ENCODE data around the gene OARD1.
"Not testable (repeated sequence)": the region's sequence is repeated elsewhere in the genome, so short reads cannot be mapped to it uniquely, and the experiment has no call there.

Gene OARD1

DNA sequence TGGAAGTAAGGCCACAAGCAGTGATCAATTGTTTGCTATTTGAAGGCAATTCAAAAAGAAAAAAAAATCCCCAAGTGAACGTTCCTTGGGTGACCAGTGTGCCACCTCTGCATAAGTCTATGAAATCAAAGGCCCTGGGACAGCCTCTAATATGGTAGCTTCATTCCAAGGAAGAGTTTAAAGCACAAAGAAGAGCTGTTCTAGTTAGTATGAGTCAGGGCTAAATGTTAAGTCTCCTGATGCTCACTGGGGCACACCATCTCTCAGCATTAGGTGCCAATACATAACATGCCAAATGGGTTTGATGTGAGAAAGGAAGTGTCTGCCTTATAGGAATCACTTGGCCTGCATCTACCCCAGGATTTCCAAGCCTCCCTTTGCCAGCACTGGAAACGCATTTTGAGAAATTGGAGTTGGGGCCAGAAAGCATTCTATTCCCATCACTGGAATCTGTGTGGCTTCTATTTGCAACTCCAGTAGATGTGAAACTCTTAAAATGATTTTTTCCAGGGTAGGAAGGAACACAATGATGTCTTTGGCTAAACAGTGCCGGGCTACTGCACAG lies 46.1 kb downstream of the OARD1 start:
- no peak for DNase-seq

DNA sequence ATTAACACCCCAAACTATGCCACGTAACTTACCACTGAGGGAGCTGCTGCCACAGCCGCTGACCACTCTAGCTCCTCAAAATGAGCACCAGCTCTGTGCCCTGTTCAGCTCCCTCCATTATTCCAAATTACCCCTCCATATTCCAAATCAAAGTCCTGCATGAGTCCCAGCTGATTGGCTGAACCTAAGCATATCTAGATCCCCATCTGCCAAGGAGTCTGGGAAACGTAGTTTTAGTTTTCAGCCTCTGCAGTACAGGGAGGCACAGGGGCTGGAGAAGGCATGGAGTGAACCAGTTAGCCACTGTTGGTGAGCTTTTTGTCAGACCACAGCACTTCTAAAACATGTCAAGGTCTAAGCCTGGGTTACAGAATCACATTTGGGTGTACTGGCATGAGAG lies 49.0 kb downstream of the OARD1 start:
- DNase-seq = no peak

DNA sequence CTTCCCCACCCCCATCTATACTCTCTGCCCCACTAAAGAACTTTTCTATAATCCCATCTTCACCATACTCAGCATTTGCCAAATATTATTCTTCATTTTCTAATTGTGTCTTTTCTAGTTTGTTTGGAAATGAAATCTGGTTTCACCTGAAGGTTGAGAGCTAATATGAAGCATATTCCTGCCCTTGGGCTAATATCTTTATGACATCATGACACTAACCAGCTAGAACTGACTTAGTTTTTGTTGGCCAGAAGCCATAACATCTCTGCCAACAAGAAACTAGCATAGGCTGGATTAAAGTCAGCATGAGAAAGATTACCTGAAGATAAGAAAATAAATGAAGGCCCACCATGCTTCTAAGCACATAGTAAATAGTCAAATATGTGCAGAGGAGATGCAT lies 49.9 kb downstream of the OARD1 start:
- DNase-seq = no peak

DNA sequence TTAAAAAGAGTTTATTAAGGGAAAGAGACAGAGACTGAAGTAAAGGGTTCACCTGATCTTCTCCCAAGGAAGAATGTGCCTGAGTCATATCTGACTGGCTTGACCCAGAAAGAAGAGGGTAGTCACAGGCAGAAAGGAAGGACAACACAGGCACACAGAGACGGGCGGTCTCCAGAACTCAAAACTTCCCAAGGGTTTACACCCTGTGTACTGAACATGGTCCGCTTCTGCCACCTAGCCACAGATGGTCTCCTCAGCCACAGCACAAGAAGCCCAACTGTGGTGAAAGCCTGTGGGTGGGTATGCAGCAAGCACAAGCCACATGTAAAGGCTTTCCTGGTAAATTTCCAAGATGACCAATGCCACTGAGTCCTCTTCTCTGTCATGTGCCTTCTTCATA lies 50.3 kb downstream of the OARD1 start:
- DNase-seq = no peak

DNA sequence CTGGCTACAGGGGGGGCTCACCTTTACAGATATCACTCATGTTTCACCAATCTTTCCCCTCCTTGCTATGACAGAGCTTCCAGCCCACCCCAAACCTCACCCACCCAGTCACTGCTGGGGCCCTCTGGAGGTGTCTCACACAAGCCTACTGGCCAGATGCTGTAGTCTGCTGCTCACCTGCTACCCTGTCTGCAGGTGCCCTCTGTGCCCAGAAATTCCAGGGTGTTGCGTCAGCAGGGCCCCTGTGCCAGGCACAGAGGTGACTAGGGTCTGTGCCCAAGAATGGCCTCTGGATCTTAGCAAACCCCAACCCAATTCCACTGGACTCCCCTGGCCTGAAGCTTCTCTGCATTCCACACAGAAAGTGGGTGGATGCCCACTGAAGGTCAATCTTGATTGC lies 54.5 kb downstream of the OARD1 start:
- DNase-seq = no peak

DNA sequence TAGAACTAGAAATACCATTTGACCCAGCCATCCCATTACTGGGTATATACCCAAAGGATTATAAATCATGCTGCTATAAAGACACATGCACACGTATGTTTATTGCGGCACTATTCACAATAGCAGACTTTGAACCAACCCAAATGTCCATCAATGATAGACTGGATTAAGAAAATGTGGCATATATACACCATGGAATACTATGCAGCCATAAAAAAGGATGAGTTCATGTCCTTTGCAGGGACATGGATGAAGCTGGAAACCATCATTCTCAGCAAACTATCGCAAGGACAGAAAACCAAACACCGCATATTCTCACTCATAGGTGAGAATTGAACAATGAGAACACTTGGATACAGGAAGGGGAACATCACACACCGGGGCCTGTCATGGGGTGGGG lies 56.3 kb downstream of the OARD1 start:
- DNase-seq = not testable (repeated sequence)

DNA sequence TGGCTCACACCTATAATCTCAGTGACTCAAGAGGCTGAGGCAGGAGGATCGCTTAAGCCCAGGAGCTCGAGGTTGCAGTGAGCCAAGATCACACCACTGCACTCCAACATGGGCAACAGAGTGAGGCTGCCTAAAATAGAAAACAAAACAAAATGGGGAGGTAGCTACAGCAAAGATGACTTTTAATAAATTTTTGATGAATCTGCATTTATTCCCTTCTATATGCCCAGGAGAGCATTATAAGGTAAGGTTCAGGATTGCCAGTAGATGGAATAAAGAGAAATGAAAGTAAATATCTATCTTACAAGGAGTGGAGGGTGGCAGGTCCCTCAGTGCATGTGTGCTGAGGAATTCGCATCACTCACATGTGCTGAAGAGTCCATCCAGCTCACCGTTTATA lies 57.4 kb downstream of the OARD1 start:
- DNase-seq = no peak
